NCI-H146 treated with DMSO at 0.1 percent for 48 hours (cell line): Measurements from ENCODE around the gene MAPK11.

Source experiments
- DNase-seq: peaks from one replicate; lab custom pipeline; 2025; ENCODE audit not compliant: unreplicated experiment; lab: John Stamatoyannopoulos, UW

The MAPK11 gene

DNA sequence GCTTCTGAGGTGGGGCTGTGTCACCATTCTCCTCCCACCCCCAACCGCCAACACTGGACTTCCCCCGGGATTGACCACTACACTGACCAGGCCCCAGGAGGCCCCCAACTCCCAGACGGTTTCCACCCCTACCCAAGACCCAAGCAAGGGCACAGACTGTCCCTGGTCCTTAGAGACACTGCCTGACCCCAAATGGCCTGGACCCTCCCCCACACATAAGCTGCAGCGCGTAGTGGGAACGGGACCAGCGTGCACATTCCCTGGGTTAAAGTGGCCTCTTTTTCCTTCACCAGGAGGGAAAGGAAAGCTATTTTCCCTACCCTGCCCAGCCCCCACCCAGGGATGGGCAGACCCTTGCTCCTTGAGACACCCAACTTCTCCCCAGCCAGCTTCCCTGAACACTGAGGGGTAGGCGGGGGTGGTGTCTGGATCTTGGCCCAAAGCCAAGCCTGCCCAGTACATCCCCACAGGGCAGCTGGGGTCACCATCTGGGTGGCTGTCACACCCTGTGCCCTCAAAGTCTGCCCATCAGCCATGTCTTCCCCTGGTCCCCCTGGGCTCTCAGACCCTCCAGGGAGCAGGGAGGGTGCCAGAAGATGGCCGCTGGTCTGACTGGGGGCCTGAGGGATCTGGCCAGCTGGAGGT lies 7.1 kb downstream of the MAPK11 start:
- DNase-seq = no peak

DNA sequence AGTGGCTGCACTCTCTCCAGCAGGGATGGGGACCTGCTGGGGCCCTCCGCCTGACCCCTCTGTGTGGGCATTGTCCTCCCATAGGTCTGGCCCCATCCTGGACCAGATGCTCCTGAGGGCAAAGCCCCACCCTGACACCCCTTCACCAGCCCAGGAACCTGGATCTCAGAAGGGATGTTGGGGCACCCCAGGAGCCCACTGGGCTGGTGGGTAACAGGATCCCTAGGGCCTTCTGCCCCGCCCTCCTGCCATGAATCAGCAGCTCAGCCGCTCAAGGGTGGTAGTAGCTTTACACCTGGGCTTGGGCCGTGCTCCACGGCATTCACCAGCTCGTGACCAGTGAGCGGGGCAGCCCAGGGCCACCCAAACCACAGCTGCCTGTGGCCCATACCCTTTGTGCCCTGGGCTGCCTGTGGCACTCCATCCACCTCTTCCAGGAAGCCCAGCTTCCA lies 7.7 kb downstream of the MAPK11 start:
- no peak for DNase-seq

DNA sequence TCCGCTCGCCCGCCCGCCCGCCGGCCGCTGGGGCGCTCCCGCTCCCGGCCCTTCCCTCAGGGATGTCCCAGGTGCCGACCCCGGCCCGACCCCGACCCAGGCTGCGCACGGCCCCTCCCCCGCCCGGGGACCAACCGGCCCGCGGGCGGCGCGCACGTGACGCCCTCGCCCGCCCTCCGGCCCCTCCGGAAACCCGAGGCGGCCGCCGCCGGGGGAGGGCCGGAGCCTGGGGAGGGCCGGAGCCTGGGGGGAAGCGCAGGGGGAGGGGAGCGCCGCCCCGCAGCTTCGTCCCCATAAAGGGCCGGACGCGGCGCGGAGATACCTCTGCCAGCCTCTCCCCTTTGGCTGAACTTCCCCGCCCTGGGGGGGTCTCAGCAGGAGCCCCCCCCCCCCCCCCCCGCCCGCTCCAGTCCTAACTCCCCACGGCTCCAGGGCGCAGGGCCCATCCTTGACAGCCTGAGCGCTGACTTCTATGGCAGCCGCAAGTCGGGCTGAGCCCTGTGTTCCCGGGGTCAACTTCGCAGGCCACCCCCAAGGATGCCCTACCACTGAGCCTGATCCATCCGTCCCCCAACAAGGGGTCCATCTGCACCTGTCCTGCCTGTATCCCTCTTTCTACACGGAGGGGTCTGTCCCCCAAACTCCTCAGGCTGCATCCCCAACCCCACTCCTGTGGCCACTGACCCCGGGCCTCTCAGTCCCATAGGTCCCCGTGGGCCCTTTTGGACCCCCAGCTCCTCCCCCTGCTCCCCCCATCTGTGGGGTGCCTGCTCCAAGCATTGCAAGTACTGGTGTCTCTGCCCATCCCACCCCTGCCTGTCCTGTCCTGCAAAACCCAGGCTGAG lies 8.3 kb downstream of the MAPK11 start, which contains the start of gene MAPK12:
MAPK12 (minus strand) TSS at position 69 of the 845 bp plus-strand sequence. CDS start 174 bp downstream, outside the sequence.
- DNase-seq = no peak

DNA sequence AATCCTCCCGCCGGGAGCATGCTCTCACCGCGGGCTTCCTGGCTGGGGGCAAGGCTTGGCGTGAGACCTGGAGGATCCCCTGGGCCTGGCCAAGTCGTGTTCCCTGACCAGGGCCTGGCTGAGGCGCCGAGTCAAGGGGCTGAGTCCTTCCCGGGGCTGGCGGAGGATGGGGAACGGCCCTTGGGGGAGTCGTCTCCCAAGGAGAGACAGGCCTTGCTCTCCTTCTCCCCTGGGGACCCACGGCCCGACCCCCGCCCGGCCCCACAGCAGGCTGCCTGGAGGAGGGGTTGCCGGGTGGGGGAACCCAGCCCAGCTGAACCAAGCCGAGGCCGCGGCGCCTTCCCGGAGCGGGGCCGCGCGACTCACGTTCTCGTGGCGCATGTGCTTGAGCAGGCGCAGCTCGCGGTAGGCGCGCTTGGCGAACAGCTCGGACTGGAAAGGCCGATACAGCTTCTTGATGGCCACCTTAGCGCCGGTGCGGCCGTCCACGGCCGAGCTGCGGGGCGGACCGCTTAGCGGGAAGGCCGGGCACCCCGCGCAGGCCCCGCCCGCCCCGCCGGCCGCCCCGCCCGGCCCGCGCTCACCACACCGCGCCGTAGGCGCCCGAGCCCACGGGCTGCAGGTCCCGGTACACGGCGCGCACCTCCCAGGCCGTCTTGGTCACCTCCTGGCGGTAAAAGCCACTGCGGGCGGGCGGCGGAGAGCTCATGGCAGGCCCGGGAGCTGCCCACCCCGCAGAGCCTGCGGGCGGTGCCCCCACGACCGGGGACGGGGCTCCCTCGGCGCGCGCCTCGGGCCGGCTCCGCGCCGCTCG lies 9.2 kb downstream of the MAPK11 start:
- DNase-seq = no peak

DNA sequence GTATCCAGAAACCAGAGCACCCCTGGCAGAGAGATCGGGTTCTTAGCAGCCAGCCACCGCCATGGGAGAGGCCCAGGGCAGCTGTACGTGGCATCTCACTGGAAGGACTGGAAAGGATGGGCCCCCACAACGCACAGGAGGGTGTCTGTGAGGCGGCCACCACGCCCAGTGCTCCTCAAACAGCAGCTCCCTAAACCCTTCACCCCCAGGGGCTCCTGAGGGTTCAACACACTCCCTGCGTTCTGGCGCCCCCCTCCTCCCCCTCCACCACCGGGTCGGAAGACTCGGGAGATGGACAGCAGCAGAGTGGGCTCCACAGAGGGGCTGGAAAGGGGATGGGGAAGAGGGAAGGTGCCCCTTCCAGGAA lies 9.8 kb downstream of the MAPK11 start:
- DNase-seq = no peak

DNA sequence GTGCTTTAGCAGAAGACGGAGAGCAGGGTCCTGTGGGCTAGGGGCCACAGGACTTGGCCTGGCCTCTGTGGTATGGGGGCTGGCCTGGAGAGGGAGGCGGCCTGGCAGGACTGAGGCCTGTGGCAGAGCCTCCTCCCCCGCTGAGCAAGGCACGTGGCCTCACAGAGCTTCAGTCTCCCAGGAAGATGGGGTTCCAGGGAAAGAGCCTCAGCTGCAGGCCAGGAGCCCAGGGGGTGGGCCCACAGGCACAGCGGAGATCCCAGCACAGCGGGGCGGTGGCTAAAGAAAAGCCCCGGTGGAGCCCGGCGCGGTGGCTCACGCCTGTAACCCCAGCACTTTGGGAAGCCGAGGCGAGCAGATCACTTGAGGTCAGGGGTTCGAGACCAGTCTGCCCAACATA lies 10.9 kb downstream of the MAPK11 start:
- DNase-seq = no peak

DNA sequence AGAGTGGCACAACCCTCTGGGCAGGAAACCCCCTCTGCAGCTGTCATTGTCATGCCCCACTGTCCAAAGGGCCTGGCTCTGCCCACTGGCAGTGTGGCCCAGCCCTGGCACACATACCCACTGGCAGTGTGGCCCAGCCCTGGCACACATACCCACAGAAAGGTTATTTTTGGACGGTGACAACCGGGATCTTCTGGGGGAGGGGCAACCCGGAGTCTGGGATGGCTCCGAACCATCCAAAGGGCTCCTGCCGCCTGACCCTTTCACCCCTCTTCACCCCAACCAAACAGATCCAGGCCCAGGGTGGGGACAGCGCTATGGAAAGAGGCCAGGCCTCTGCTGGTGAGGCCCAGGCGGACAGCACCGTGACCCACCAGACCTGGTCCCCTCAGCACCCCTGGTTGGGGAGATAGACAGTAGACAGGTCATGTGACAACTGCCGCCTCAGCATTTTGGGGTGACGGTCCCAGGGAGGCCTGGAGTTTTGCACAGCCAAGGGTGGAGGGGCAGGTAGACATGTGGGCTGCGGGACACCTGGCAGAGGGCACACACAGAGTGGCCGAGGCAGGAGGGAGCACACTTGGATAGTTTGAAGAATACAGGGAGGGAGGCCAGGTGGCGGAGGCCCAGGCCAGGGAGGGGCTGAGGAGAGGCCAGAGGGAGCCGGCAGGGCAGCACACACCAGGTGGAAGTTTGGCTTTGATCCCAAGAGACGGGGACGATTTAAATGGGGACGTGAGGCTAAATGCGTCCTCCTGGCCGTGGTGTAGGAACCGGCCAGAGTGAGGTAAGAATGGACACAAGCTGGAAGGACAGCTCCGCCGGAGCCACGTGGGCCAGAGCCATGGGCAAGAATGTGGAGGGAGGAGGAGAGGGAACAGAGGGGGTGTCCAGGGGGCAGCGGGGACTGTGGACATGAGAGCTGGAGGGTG lies 11.6 kb downstream of the MAPK11 start:
- no peak for DNase-seq

DNA sequence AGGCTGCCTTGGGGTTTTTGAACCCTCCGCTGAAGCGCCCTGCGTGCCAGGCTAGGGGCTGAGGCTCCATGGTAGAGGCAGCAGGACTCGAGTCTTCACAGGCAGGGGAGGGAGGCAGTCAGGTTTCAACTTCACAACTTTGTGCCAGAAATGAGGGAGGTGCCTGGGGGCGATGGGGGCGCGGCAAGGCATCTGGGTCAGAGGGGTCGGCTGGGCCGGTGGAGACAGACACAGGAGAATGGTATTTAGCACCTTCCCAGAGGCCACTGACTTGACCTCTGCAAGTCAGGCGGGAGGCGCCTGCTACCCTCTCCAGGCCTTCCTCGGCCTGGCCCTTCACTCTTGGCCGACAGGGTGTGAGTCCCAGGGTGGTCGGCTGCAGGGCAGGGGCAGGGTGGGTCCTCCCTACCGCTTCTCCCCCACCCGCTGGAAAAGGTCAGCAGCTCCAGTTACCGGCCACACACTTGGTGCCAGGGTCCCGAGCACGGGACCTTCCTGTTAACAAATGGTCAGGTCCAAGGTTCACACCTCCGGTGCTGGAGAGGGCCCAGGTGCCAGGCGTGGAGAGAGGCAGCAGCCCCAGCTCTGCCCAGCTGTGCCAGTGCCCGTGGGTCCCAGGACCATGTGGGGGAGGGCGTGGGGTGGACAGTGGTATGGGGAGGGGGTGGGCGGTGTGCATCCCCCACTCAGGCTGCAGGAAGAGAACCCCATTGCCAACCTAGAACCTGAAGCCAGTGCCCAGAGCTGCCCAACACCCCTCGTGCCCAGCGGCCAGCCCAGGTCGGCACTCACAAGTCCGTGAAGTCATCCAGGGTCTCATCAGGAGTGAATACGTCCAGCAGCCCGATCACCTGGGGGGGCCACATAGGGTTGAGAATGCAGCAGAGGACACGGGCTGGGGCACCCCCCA lies 12.5 kb downstream of the MAPK11 start:
- DNase-seq = no peak

DNA sequence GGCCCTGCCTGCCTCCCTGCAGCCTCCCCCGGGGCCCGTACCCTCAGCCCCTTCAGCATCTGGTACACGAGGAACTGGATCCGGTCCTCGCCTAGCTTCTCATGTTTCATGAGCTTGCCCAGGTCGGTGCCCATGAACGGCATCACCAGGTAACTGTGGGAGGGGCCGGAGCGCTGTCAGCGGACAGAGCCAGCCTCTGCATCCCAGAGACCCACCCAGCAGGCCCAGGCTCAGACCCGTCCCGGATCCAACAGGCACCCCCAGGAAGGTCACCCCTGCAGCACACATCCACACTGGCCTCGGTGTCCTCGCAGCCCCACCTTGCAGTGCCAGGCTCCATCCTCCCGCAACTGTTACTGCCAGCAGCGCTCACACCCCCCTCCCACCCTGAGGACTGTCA lies 13.1 kb downstream of the MAPK11 start:
- DNase-seq = no peak

DNA sequence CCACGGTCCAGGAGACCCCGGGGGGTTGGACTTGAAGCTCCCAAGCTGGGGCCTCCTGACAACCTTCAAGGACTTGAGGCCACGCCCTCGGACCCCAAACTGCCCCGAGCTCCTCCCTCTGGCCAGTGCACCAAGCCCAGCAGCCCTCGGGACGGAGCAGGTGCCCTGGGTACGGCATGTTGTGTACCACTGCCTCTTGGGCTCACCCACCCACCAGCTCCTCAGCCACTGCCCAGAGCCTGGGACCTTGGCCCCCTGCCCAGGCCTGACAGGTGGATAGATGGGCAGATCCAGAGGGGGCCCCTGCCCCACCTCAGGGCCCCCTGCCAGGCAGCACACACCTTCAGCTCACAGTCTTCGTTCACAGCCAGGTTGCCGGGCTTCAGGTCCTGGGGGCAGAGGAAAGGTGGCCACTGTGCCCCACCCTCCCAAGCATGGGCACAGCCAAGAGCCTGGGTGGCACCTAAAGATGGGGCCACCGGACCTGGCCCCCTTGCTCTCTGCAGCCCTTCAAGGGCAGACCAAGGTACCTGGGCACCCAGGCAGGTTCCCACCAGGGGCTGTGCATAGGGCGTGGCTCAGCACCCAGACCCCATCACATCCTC lies 13.8 kb downstream of the MAPK11 start:
- DNase-seq = no peak

DNA sequence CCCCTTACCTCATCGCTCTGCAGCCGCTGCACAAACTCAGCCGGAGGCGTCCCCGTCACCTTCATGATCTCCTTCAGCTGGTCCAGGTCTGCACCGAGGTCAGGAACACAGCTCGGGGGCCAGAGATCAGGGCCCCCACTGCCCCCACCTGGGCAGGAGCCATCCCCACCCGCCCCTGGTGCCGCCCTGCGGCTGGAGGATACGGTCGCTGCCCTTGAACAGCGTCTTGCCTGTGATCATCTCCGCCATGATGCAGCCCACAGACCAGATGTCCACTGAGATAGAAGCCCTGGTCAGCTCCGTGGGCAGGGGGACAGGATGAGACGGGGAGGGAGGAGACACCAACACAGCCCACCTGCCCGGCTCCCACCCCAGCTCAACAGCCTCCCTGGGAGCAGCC lies 14.6 kb downstream of the MAPK11 start:
- no peak for DNase-seq

DNA sequence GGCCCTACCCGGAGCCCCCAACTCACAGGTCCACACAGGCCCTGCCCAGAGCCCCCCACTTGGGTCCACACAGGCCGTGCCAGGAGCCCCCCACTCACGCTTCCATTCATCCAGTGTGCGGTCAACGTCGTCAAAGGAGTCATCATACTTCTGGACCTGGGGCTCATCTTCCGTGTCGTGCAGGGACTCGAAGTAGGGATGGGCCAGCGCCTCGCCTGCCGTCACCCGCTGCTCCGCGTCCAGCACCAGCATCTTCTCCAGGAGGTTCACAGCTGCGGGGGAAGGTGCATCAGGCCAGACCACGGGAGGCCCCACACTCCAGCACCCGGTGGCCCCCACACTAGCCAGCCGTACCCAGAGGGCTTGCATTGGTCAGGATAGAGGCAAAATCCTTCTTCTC lies 15.1 kb downstream of the MAPK11 start:
- DNase-seq = no peak

DNA sequence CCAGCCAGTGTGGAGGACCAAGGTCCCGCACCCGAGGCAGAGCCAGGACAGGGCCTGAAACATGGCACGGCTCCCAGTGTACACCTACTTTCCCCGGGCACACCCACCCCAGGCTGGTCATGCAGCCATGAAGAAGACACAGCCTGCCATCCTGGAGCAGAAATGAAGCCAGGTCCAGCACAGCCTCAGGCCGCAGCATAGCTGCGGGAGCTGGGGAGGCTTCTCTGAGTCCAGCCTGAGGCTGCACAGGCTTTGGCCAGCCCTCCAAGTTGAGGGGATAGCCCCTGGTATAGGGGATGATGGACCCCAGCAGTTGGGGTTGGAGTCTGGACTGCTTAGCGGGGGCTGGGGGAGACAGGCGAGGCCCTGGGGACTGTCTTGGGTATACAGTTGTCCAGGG lies 16.2 kb downstream of the MAPK11 start:
- no peak for DNase-seq

DNA sequence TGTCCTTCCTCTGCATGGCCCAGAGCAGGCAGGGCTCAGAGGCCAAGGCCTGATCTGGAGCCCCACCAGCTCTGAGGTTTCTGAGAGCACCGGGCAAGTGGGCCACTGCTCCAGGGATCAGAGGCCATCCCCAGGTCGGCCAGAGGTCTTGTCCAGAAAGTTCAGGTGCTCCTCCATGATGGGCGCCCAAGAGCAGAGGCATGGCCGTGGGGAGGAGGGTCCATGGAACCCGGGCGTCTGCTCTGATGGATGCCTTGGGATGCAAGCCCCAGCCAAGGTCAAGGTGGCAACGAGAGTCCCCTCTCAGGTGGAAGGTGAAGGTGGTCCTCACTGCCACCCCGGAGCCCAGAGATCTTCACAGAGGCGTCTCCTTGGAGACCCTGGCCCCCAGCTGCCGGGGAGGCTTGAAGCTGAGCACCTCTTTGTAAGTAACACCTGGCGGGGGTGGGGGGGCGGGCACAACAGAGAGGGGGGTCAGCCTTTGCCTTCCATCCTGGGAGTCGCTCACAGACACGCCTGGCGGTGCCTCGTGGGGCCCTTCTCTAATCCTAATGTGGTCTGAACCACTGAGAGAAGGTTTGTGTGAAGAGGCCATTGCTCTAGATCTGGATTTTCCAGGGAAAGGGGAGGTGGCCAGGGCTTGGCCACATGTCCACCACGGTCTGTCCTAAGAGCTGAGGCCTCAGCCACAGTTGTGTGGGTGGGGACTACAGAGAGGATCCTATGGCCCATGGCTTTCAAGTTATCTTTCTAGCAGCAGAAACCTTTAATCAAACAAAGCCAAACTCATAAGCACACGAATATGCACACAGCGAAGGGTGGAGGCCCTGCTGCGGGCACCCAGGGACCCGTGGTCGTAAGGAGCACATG lies 16.9 kb downstream of the MAPK11 start:
- DNase-seq = no peak

DNA sequence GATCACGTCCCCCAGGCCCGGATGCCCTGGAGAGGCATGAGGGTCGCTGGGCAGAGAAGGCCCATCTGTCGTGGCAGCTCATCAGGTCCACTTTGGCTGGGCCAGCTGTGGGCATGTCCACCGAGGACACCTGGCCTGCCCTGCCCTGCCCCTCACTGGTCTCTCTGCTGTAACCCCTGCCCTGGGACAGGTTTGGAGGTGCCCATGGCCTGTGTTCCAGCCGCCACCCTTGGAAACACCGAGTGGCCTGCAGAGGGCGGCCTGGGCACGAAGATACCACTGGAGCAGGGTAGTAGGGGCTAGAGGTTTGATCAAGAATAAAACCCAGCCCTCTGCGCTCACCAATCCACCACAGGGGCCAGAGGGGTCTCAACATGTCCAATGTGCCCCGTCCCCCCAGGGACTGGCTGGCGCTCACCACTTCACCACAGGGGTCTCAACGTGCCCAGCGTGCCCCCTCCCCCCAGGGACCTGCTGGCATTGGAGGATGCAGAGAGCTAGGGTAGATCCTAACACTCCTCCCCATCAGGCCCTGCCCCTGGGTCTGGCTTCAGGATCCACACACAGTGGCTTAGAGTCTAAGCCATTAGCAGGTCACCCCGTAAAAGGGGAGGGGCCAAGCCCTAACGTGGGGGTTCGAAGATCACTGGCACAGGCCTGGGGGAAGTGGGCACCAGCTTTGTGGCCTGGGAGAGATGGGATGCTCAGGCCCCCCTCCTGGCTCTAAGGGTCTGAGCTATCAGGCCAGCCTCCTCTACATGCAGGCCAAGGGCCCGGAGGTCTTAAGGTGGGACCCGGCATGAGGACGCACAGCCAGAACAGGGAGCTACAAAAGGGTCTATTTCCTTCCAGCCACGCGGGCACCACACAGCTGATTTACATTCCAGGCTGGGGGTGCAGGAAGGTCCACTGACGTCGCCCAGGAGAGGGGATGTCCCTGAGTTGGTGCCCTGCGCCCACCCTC lies 17.8 kb downstream of the MAPK11 start:
- DNase-seq = no peak

DNA sequence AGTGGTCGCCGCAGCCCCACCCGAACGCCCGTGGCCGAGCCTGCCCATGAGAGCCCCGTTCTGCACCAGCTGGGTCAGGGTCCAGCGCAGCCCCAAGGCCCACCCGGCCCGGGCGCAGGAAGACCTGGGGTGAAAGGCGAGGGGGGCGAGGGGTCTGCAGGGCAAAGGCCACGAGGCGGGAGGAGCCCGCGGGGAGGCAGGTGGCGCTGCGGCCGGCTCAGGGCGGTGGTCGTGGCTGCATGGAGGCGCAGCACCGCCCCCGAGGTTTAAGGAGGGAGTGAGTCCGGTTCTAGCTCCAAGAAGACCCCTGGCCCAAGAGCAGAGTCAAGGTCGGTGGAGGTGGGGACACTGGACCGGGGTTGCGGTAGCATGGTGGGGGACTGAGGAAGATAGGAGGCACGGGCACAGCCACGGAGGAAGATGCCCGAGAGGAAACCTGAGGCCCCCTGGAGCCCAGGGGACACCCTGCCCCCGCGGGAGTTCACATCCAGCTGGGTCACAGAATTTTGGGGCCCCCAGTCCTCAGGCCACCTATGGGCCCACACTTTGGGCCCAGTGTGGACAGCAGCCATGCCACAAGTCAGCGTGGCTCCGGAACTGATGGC lies 18.6 kb downstream of the MAPK11 start:
- DNase-seq = no peak
